ENCODE results near the gene PTBP2.

GRCh38 chr1:96748078-96748477, 26.5 kb downstream of the PTBP2 start:
- TF ChIP-seq CTCF (IDR thresholded peaks at IDR 0.05): no peak
- TF ChIP-seq POLR2A (IDR thresholded peaks at IDR 0.05): no peak

Data from lower leg skin (tissue), 3 donors.